CD4-positive, alpha-beta T cell treated with Interleukin-10 for 1 hour (primary cell): ENCODE measurements around the gene NRTN.
"Not testable (repeated sequence)": the region's sequence is repeated elsewhere in the genome, so short reads cannot be mapped to it uniquely, and the experiment has no call there.

Experiments
- DNase-seq: peaks from one replicate; pipeline ENCODE4 v3.0.0-alpha.2; 2020

NRTN gene

DNA sequence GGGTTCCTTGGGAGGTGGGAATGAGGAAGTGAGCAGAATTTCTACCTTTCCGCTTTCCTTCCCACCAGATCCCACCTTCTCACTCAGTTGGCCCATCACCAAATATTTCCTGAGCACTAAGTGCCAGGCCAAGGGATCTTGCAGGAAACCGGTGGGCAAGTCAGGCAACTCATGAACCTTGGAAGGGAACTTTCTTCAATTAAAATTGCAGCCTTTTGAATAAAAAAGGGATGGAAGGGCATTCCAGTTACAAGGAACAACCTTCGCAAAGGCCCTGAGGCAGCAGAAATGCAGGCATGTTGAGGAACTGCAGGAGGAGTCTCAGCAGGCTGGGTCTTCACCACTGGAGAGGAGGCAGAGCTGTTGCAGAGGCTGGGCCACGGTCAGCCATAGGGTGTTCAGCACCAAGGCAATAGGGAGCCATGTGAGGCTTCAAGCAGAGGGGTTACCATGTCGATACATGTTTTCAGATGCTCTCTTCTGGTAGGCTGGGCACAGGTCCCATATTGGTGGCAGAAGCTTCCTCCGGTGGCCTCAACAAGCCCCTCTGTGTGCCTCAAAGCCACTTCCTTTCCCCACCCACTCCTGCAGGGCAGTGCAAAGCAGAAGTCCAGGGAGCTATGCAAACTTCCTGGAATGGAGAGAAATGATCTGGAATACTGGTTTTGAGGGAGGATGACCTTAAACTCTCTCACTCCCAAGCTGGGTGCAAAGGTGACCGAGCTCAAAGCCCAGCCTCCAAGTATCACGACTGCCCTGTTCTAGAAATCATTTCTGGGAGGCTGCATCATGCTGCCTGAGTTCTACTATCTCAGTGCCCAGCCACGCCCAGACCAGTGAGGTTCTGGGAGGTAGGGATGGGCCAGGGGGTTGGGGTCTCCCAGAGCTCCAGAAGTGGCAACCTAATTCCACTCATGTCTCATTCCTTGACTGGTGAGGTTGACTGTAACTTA lies 34.5 kb downstream of the NRTN start, which contains the start of gene FUT6:
Gene FUT6 (minus strand): TSS at position 638 of the 953 bp plus-strand sequence. CDS start 7,135 bp downstream, outside the sequence.
- no peak for DNase-seq

DNA sequence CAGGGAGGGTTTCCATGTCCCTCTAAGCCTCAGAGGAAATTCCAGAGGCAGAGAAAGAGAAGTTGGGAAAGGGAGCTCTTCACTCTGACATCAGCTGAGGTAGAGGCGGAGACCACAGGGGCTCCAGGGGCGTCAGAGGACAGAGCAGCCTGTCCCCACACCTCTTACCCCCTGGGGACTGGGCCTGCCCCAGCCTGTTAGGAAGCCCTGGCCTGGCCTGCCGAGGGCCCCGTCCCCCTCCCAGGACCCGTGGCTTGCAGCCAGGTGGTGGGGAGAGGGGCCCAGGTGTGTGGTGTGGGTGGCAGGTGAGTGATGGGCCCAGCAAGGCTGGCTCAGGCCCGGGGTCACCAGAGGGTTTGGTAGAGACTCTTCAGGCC lies 36.9 kb downstream of the NRTN start:
- not testable (repeated sequence) for DNase-seq

DNA sequence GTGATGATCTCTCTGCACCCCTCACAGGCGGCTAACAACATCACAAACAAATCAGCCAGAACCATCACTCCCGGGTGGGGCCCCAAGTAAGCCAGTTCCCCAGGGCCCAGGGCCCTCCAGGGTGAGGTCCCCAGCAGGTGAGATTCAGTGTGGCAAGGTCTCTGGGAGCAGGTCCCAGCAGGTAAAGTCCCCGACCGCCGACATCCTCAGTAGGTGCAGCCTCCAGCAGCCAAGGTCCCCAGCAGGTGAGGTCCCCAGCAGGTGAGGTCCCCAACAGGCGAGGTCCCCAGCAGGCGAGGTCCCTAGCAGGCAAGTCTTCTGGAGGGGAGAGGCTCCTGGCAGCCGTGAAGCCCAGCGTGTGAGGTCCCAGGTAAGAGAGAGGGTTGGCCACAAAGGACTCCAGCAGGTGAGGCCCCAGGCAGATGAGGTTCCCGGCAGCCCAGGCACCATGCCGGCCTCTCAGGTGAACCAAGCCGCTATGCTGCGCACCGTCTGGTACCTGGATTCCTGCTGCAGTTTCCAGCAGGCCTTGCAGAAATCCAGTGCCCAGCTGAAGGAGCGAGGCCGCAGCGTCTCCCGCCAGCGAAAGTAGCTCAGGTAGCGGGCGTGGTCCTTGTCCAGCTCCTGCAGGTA lies 38.5 kb downstream of the NRTN start:
- no peak for DNase-seq

DNA sequence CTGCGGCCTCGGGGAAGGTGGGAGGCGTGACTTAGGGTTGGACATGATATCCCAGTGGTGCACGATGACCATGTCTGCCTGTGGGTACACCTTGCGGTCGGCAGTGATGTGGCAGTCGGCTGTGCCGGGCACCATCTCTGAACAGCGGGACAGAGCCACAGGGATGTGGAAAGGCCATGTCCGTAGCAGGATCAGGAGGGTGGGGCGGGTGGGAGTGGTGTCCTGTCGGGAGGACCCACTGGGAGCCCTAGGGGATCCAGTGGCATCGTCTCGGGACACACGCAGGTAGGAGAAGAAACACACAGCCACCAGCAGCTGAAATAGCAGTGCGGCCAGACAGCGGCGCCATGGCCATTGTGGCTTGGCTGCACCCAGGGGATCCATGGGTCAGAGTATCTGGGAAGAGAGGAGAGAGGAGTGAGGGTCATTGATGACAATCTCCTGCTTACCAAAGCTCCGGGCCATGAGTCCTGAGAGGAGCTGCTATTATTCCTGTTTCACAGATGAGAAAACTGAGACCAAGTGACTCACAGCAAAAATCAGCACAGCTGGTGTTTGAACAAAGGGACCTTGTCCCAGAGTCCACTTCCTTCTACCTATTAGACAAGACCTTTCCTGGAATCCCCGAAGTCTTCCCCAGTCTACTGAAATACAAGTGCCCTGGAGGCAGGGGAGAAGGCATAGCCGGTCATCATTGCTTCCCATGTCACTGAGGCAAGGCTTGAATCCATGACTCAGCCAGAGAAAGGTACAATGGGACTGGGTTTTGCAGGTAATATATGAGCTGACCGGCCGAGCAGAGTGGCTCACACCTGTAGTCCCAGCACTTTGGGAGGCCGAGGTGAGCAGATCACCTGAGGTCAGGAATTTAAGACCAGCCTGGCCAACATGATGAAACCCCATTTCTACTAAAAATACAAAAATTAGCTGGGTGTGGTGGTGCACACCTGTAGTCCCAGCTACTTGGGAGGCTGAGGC lies 39.9 kb downstream of the NRTN start:
- DNase-seq, result no peak

DNA sequence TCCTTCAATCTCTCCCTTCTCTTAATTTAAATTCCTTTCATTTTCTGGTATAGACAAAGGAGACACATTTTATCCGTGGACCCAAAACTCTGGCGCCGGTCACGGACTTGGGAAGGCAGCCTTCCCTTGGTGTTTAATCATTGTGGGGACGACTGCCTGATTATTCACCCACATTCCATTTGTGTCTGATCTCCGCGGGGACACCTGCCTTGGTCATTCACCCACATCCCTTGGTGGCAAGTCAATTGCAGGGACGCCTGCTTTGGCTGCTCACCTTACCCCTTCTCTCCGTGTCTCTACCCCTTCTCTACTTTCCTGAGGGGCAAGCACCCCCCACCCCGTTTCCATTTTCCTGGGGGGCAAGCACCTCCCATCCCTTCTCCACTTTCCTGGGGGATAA lies 43.0 kb downstream of the NRTN start:
- not testable (repeated sequence) for DNase-seq

DNA sequence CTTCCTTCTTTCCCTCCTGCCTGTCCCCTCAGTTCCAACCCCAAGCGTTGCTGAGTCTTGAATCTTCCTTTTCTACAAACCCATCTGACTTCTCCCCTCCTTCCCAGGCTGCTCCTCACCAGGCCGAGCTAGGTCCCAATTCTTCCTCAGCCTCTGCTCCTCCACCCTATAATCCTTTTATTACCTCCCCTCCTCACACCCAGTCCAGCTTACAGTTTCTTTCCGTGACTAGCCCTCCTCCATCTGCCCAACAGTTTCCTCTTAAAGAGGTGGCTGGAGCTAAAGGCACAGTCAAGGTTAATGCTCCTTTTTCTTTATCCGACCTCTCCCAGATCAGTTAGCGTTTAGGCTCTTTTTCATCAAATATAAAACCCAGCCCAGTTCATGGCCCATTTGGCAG lies 43.8 kb downstream of the NRTN start:
- not testable (repeated sequence) for DNase-seq

DNA sequence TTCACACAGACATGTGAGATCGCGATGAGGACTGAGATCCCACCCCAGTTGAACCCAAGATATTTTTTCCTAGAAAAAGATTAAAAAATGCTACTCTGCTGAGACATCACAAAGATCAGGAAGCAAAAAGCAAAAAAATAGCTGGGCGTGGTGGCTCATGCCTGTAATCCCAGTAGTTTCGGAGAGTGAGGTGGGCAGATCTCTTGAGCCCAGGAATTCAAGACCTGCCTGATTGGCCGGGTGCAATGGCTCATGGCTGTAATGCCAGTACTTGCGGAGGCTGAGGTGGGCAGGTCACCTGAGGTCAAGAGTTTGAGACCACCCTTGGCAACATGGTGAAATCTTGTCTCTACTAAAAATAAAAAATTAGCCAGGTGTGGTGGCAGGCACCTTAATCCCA lies 45.3 kb downstream of the NRTN start:
- DNase-seq, result no peak

DNA sequence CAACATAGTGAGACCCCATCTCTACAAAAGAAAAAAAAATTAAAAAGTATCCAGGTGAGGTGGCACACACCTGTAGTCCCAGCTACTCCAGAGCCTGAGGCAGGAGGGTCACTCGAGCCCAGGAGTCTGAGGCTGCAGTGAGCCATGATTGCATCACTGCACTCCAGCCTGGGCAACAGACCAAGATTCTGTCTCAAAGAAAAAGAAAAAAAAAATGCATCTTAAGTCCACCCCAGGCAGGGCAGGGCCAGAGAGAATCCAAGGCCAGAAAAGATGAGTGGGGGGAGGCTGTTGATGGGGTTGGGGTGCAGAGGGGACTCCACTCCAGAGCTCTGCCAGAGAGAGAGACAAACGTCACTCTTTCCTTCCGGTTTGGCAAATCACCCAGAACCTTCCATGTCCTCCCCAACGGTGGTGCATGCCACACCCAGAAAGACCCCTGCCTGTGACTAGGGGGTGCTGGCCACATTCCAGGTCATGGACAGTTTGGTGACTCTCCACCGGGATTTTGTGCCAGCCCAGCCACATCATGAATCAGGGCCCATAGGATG lies 46.0 kb downstream of the NRTN start:
- no peak for DNase-seq

DNA sequence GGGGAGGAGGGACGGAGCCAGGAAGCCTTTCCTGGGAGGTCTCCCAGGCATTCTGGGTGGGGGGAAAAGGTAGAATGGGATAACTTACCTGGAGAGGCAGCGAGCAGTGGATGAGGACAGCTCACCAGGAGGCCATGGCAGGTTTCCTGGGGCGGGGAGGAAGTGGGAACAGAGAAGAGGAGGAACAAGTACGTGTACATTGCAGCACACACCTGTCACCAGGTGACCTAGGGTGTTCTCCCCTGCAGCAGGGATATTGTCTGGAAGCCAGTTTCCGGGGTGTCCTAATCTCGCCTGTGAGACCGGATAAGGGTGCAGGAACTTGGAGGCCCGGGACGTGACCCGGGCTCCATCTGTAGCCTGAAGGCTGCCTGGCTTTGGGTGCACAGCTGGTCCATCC lies 46.4 kb downstream of the NRTN start, which contains the start of gene FUT3:
Gene FUT3 (minus strand): TSS at position 148 of the 400 bp plus-strand sequence.
- DNase-seq, result no peak

DNA sequence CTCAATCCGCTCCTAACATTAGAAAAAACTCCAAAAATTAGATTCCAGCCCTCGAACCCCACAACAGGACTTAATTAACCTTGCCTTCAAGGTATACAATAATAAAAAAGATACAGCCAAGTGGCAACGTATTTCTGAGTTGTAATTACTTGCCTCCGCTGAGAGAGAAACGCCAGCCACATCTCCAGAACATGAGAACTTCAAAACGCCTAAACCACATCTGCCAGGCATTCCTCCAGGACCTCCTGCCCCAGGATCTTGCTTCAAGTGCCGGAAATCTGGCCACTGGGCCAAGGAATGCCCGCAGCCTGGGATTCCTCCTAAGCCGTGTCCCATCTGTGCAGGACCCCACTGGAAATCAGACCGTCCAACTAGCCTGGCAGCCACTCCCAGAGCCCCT lies 49.3 kb downstream of the NRTN start:
- not testable (repeated sequence) for DNase-seq

DNA sequence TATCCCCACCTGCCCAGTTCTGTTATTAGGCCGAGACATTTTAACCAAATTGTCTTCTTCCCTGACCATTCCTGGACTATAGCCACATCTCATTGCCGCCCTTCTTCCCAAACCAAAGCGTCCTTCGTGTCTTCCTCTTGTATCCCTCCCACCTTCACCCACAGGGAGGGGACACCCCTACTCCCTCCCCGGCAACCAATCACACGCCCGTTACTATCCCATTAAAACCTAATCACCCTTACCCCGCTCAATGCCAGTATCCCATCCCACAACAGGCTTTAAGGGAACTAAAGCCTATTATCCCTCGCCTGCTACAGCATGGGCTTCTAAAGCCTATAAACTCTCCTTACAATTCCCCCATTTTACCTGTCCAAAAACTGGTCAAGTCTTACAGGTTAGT lies 50.3 kb downstream of the NRTN start:
- not testable (repeated sequence) for DNase-seq

DNA sequence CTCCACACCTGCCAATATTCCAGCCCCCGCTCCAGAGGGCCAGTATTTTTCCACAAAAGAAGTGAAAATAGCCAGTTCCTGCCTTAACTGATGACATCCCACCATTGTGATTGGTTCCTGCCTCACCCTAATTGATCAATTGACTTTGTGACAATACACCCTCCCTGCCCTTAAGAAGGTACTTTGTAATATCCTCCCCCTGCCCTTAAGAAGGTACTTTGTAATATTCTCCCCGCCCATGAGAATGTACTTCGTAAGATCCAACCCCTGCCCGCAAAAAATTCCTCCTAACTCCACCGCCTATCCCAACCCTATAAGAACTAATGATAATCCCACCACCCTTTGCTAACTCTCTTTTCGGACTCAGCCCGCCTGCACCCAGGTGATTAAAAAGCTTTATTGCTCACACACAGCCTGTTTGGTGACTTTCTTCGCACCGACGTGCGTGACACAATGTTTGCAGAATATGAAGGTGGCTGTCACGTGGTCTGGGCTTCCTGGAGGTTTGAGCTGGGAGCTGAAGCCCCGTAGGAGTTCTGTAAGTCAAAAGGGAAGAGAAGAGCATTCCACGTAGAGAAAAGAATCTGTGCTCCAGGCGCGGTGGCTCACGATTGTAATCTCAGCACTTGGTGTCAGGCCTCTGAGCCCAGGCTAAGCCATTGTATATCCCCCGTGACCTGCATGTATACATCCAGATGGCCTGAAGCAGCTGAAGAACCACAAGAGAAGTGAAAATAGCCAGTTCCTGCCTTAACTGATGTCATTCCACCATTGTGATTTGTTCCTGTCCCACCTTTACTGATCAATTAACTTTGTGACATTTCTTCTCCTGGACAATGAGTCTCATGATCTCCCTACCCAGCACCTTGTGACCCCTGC lies 52.6 kb downstream of the NRTN start:
- DNase-seq, result no peak

DNA sequence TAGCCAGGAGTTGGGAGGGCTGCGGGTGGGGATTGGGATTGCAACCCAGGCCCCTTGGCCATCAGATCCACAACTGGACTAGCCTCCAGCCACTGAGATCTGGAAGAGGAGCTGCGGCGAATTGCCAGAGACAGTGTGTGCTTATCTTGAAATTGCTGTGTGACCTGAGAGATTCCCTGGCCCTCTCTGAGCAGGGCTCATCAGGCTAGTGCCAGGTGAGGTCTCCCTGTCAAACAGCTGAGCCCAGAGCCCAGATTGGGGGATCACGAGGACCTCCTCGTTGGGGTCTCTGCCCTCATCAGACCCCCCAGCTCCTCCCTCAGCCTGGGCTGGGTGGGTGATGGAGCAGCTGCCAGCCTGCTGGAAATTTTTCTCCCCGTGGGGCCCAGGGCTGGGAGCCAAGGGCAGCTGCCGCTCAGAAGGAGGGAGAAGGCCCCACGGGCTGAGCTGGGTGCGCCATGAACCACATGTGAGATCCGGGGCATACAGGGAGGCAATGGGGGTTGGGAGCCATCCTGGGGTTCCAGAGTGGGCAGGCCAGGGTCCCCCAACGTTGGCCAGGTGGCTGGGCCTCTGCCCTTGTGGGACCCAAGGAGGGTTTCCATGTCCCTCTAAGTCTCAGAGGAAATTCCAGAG lies 58.3 kb downstream of the NRTN start:
- no peak for DNase-seq

DNA sequence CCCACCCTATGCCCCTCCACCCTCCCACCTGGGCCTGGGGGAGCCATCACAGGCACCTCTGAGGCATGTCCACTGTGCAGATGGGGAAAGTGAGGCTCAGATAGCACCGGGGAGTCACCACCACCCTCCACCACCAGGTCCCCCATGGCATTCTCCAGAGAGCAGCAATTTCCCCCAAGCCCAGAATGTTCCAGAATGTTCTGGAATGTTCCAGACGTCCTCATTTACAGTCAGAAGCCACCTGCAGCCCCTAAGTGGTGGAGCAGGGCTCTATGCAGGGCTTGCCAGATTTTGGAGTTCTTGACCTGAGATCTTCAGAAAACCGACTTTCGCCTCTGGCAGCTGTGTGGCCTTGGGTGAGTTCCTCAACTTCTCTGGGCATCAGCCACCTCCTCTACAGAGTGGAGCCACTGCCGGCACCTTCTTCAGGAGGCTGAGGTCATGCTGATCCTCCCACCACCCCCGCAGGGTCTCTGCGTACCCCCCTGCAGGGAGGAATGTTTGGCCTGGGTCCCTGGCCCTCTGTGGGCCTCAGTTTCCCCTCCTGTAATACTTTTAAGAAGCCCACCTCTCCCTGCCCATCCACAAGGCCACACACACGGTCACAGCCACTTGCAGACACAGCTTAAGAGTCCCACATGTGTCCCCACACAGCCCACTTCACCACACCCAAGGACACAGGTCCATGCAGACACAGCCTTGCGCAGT lies 59.3 kb downstream of the NRTN start:
- DNase-seq, result no peak

DNA sequence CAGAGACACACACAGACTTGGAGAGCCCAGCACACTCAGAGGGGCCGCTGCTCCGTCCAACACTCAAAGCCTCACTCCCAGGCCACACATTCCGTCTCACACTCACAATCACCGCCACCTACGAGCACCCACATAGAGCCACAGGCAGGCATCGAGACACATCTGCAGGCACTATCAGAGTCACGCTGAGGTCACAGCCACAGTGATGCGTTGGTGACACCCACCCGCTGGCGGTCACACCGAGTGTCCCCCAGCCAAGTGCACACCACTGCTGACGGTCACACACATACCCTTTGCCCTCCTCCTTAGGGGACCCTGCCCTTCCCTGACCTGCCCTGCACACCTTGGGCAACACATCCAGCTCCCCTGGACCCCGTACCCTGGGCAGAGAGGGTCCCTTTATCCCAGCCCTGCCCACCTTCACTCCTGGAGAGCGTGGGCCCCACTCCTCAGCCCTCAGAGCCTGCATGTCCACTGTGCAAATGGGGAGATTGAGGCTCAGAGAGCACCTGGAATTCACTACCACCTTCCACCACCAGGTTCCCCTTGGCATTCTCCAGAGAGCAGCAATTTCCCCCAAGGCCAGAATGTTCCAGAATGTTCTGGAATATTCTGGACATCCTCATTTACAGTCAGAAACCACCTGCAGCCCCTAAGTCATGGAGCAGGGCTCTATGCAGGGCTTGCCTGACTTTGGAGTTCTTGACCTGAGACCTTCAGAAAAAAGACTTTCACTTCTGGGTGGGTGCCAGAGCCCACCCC lies 60.0 kb downstream of the NRTN start:
- DNase-seq, result no peak

DNA sequence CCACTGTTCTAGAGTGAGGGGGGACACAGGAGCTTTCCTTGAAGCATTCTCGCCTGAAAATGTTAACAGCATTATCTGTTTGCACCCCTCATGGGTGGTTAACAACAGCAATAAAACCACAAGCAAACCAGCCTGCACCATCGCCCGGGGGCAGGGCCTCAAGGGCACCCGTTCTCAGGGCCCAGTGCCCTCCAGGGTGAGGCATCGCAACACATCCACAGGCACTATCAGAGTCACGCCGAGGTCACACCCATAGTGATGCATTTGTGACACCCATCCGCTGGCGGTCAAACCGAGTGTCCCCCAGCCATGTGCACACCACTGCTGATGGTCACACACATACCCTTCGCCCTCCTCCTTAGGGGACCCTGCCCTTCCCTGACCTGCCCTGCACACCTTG lies 60.9 kb downstream of the NRTN start:
- no peak for DNase-seq

DNA sequence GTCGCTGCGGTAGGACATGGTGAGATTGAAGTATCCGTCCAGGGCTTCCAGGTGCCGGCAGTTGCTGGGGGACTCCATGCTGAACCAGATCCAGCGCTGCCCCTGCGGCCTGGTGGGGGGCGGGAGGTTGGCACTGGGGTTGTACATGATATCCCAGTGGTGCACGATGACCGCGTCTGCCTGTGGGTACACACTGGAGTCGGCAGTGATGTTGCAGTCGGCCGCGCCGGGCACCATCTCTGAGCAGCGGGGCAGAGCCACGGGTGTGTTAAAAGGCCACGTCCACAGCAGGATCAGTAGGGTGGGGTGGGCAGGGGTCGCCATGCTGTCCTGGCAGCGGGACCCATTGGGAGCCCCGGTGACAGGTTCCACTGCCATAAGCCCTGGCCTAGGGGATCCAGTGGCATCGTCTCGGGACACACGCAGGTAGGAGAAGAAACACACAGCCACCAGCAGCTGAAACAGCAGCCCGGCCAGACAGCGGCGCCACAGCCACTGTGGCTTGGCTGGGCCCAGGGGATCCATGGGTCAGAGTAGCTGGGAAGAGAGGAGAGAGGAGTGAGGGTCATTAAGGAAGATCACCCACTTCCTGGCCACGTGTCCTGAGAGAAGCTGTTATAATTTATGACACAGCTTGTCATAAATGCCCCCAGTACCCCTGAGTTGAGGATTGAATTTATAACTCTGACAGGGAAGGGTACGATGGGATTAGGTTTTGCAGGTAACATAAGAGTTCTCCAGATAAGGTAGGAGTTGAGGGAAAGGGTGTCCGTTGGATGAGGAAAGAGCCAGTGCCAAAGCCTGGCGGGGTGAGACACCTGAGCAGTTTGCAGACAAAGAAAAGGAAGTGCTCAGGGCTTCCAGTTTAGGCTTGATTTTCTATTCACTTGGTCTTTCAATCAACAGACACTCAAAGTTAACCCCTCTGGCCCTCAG lies 62.6 kb downstream of the NRTN start:
- DNase-seq, result no peak

DNA sequence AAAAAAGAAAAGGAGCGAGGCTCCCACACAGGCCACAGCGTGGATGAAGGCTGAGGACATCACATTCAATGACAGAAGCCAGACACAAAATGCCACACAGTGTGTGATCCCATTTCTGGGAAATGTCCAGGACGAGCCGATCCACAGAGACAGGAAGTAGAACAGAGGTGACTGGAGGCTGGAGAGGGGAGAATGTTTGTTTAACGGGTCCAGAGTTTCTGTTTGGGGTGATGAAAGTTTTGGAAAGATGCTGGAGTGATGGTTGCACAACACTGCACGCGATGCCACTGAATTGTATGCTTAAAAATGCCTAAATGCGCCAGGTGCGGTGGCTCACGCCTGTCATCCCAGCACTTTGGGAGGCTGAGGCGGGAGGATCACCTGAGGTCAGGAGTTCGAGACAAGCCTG lies 66.1 kb downstream of the NRTN start:
- no peak for DNase-seq
